Neutrophil (primary cell): Measurements from ENCODE around the gene TEX36.

Source experiments
- H3K27ac ChIP-seq: fragments of 200-600 bp; sonication (generic); 2 replicates; pipeline ENCODE4 v1.5.1; 2016; ENCODE audit warnings: mild to moderate bottlenecking, moderate library complexity
- H3K27me3 ChIP-seq: fragments of 200-600 bp; sonication (generic); 2 replicates; pipeline ENCODE4 v1.6.0; 2016; ENCODE audit warnings: mild to moderate bottlenecking
- H3K36me3 ChIP-seq: fragments of 200-600 bp; sonication (generic); 2 replicates; pipeline ENCODE4 v1.5.1; 2017
- H3K4me1 ChIP-seq, 2 experiments: fragments of 200-600 bp in 1 of 2; sonication (generic) in 1 of 2; 1 replicate in 1 of 2; 2 replicates in 1 of 2; pipeline versions ENCODE4 v1.5.1 to v1.6.1; 2013 to 2016; ENCODE audit warnings: low read depth in 1 of 2, low read length in 1 of 2, mild to moderate bottlenecking in 1 of 2, moderate library complexity in 1 of 2; ENCODE audit not compliant: control insufficient read depth in 1 of 2, insufficient read depth in 1 of 2
- H3K4me3 ChIP-seq, 2 experiments: fragments of 200-600 bp in 1 of 2; sonication (generic) in 1 of 2; 1 replicate in 1 of 2; 2 replicates in 1 of 2; pipeline ENCODE4 v1.5.1; 2013 to 2016; ENCODE audit warnings: low read depth in 1 of 2, low read length in 1 of 2, mild to moderate bottlenecking in 1 of 2, moderate library complexity in 1 of 2
- H3K9me3 ChIP-seq: fragments of 200-600 bp; sonication (generic); 2 replicates; pipeline ENCODE4 v1.5.1; 2016
- TF ChIP-seq, protein P1 (sequence below): fragments of 200-600 bp; sonication (generic); IDR thresholded peaks from 2 replicates; pipeline ENCODE4 v1.5.1; 2016; ENCODE audit warnings: antibody characterized with exemption

TEX36 gene

GRCh38 chr10:125611756-125612155, 71.2 kb downstream of the TEX36 start:
- Histone ChIP-seq H3K4me1 (no peaks in the 10 kb centered on the region), H3K4me3 (no peak overlapping the region), H3K27ac (no peak overlapping the region), H3K27me3 (no peaks in the 10 kb centered on the region), H3K36me3 (no peaks in the 10 kb centered on the region), H3K9me3 (no peaks in the 10 kb centered on the region)
- TF ChIP-seq, protein P1, sequence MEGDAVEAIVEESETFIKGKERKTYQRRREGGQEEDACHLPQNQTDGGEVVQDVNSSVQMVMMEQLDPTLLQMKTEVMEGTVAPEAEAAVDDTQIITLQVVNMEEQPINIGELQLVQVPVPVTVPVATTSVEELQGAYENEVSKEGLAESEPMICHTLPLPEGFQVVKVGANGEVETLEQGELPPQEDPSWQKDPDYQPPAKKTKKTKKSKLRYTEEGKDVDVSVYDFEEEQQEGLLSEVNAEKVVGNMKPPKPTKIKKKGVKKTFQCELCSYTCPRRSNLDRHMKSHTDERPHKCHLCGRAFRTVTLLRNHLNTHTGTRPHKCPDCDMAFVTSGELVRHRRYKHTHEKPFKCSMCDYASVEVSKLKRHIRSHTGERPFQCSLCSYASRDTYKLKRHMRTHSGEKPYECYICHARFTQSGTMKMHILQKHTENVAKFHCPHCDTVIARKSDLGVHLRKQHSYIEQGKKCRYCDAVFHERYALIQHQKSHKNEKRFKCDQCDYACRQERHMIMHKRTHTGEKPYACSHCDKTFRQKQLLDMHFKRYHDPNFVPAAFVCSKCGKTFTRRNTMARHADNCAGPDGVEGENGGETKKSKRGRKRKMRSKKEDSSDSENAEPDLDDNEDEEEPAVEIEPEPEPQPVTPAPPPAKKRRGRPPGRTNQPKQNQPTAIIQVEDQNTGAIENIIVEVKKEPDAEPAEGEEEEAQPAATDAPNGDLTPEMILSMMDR: no peak

- Histone ChIP-seq H3K27me3 (no peaks in the 10 kb centered on the region), H3K4me1 (no peaks in the 10 kb centered on the region), H3K27ac (no peak overlapping the region), H3K36me3 (no peaks in the 10 kb centered on the region), H3K4me3 (no peak overlapping the region), H3K9me3 (no peaks in the 10 kb centered on the region)
- TF ChIP-seq, protein P1: no peak
These were observed 71.7 kb downstream of the TEX36 start for GRCh38 chr10:125611216-125611615.

DNA sequence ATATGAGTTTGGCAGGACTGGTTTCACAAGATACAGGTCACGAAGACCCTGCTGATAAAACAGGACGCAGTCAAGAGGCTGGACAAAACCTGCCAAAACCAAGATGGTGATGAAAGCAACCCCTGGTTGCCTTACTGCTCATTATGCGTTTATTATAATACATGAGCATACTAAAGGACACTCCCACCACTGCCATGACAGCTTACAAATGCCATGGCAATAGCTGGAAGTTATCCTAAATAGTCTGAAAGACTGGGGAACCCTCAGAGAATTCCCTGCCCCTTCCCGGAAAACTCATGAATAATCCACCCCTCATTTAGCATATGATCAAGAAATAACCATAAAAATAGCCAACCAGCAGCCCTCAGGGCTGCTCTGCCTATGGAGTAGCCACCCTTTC, 73.1 kb downstream of the TEX36 start:
- TF ChIP-seq, protein P1: no peak
- Histone ChIP-seq H3K4me1 (no peaks in the 10 kb centered on the region), H3K27me3 (no peaks in the 10 kb centered on the region)

GRCh38 chr10:125608474-125608873, 74.5 kb downstream of the TEX36 start:
- Histone ChIP-seq H3K27ac (no peak overlapping the region), H3K4me3 (no peak overlapping the region), H3K27me3 (no peaks in the 10 kb centered on the region), H3K4me1 (no peaks in the 10 kb centered on the region), H3K9me3 (no peaks in the 10 kb centered on the region), H3K36me3 (no peaks in the 10 kb centered on the region)
- TF ChIP-seq, protein P1: no peak

More for the DNA sequence above, 73.1 kb downstream of the TEX36 start:
- Histone ChIP-seq H3K4me3 (no peak overlapping the region), H3K27ac (no peak overlapping the region), H3K36me3 (no peaks in the 10 kb centered on the region), H3K9me3 (no peaks in the 10 kb centered on the region)

DNA sequence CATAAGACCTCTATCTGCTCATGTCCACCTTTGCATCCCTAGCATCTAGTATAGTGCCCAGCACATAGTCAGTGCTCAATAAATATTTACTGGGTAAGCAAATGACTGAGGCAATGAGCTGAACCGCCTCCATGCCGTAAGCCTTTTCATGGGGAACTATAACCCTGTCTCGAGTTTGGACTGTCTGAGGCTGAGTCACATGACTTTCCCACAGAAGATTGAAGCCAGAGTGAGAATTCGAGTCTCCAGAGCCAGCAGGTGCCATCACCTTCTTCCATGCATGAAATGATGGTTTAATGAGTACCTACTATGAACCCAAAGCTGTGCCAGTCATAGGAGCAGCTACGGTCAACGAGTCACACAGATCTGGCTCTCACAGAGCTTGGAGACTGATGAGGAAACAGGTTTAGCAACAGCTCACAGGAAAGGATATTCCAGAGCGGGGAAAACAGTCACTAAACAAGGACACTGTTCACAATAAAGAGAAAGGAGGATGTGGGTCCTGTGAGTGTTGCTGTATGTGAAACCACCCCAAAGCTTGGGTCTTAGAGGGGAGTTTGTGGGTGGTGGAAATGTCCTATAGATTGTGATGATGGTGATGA, 75.2 kb downstream of the TEX36 start:
- TF ChIP-seq, protein P1: no peak
- H3K27me3 ChIP-seq: no peaks in the 10 kb centered on the region
- no peaks in the 10 kb centered on the region for H3K36me3 ChIP-seq
- no peak overlapping the region for H3K4me3 ChIP-seq
- no peaks in the 10 kb centered on the region for H3K4me1 ChIP-seq
- no peak overlapping the region for H3K27ac ChIP-seq
- no peaks in the 10 kb centered on the region for H3K9me3 ChIP-seq
